ENCODE data around the gene SV2B.

- TF ChIP-seq CTCF (IDR thresholded peaks at IDR 0.05) (no peak), POLR2A (IDR thresholded peaks at IDR 0.05) (no peak)
Observed at GRCh38 chr15:91257746-91258414, 157.8 kb downstream of the SV2B start.

Data from breast epithelium (tissue), 3 donors.